ENCODE results near the gene VRK2. TPM values are rescaled to one million over a fixed set of nuclear protein-coding genes. Genes with fewer than 3 reads are reported as not detected.
A peak's percentile ranks its signal among the peaks of the same experiment; 100 is the strongest.

Gene VRK2
- total RNA-seq, 2 donors from 2014 or later = 20.5 to 27.2 TPM

DNA sequence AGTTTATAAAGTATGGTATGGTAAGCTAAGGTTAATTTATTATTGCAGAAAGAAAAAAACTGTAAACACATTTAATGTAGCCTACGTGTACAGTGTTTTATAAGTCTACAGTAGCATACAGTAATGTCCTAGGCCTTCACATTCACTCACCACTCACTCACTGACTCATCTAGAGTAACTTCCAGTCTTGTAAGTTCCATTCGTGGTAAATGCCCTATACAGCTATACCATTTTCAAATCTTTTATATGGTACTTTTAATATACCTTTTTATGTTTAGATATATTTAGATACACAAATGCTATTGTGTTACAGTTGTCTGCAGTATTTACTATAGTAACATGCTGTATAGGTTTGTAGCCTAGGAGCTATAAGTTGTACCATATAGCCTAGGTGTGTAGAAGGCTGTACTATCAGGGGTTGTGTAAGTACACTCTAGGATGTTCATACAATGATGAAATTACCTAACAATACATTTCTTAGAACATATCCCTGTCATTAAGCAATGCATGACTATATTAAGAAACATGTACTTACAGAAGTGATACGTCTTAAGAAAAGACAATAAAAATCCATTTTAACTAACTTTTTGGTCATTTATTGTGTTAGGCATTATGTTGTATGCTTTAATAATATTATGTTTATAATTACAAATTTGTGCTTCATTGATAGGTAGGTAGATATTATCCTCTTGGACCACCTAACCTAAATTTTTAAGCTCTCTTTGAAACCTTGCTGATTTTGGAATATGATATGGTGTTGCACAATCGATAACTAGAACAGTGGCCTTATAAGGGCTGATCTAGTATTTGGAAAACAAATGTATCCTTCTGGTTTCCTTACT is 51.9 kb downstream of the VRK2 start:
- Histone ChIP-seq H3K36me3 (no peaks in the 10 kb centered on the region), H3K27ac (no peak overlapping the region), H3K4me1 (no peaks in the 10 kb centered on the region), H3K4me3 (no peak overlapping the region), H3K27me3 (no peaks in the 10 kb centered on the region), H3K9ac (ENCODE audit: low read depth in 2 of 2, low read length in 2 of 2) (no peak overlapping the region), H3K9me3 (no peaks in the 10 kb centered on the region)
- TF ChIP-seq, protein P1, sequence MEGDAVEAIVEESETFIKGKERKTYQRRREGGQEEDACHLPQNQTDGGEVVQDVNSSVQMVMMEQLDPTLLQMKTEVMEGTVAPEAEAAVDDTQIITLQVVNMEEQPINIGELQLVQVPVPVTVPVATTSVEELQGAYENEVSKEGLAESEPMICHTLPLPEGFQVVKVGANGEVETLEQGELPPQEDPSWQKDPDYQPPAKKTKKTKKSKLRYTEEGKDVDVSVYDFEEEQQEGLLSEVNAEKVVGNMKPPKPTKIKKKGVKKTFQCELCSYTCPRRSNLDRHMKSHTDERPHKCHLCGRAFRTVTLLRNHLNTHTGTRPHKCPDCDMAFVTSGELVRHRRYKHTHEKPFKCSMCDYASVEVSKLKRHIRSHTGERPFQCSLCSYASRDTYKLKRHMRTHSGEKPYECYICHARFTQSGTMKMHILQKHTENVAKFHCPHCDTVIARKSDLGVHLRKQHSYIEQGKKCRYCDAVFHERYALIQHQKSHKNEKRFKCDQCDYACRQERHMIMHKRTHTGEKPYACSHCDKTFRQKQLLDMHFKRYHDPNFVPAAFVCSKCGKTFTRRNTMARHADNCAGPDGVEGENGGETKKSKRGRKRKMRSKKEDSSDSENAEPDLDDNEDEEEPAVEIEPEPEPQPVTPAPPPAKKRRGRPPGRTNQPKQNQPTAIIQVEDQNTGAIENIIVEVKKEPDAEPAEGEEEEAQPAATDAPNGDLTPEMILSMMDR (IDR thresholded peaks at IDR 0.05) = no peak
- intact Hi-C loops (cut with DNase I) = no loop called here
- no peak for DNase-seq

DNA sequence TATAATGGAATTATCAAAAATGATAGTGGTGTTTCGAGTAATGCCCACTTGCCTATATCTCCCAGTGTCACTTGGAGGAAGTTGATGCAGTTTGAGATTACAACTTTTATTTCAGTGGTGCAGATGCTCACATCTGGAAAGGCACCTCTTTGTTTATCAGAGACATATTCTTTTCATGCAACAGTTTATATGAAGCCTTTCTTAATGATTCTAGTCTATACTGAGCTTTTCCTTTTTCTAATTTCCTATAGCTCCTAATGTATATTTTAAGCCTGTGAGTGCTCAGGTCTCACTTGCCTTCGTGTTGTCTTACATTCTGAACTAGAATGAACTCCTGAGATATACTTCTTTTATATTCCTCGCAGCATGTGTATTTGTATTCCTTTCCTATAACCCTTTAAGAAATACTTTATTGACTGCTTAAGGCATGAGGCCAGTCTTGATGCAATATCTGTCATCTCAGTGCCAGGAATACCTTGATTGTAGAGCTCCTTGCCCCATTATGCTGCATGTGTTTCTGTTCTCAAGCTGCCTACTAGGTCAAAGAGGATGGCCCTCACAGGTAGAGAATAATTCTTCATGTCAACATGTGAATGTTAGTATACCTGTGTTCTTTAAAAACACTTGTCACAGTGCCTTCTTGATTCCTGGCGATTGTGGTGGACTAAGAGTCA is 52.6 kb downstream of the VRK2 start:
- TF ChIP-seq, protein P1 (IDR thresholded peaks at IDR 0.05) = no peak
- Histone ChIP-seq H3K4me3 (no peak overlapping the region), H3K27me3 (no peaks in the 10 kb centered on the region), H3K9ac (ENCODE audit: low read depth in 2 of 2, low read length in 2 of 2) (no peak overlapping the region), H3K9me3 (no peaks in the 10 kb centered on the region), H3K36me3 (no peaks in the 10 kb centered on the region), H3K27ac (no peak overlapping the region), H3K4me1 (no peaks in the 10 kb centered on the region)
- intact Hi-C loops (cut with DNase I) = no loop called here
- DNase-seq = no peak

DNA sequence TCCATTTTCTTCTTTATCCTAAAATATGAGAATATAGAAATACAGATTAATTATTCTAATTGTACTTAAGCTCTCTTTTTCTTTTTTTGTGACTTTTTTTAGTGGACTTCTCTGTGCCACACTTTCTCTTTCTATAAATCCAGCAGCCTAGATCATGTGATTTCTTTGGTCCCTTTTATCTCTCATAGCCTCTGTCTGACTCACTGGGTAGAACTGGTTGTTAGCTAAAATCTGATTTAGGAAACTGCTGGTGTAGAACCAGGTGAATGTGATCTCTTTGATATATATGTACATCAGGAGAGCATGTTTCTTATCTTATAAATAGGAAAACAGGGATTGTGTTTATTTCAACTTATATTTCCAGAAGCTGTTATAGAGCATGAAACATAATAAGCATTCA is 54.9 kb downstream of the VRK2 start:
- Histone ChIP-seq H3K36me3 (no peaks in the 10 kb centered on the region), H3K27ac (no peak overlapping the region), H3K27me3 (no peaks in the 10 kb centered on the region), H3K4me3 (no peak overlapping the region), H3K9ac (ENCODE audit: low read depth in 2 of 2, low read length in 2 of 2) (no peak overlapping the region), H3K4me1 (no peaks in the 10 kb centered on the region), H3K9me3 (no peaks in the 10 kb centered on the region)
- DNase-seq = no peak
- TF ChIP-seq, protein P1 (IDR thresholded peaks at IDR 0.05) = no peak
- intact Hi-C loops (cut with DNase I) = no loop called here

DNA sequence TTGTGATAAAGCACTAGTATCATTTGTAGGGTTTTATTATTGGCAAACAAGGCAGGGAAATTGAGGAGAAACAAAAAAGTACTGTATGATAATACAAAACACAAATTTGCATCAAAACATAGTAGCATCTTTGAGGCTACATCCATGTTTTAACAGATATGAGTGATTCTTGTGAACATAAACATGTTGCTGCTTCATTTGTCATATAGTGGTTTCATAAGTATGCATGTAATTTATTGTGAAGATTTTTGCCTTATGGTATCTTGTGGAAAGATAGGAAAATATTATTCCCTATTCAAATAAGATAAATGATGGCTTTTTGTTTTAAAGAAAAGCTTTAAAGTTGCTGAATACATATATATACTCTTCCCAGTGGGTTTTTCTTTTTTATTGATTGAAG is 60.3 kb downstream of the VRK2 start:
- TF ChIP-seq, protein P1 (IDR thresholded peaks at IDR 0.05) = no peak
- Histone ChIP-seq H3K27me3 (no peaks in the 10 kb centered on the region), H3K36me3 (no peaks in the 10 kb centered on the region), H3K4me3 (no peak overlapping the region), H3K4me1 (no peaks in the 10 kb centered on the region), H3K9me3 (no peaks in the 10 kb centered on the region), H3K27ac (no peak overlapping the region), H3K9ac (ENCODE audit: low read depth in 2 of 2, low read length in 2 of 2) (no peak overlapping the region)
- intact Hi-C loops (cut with DNase I) = no loop called here
- DNase-seq = no peak

DNA sequence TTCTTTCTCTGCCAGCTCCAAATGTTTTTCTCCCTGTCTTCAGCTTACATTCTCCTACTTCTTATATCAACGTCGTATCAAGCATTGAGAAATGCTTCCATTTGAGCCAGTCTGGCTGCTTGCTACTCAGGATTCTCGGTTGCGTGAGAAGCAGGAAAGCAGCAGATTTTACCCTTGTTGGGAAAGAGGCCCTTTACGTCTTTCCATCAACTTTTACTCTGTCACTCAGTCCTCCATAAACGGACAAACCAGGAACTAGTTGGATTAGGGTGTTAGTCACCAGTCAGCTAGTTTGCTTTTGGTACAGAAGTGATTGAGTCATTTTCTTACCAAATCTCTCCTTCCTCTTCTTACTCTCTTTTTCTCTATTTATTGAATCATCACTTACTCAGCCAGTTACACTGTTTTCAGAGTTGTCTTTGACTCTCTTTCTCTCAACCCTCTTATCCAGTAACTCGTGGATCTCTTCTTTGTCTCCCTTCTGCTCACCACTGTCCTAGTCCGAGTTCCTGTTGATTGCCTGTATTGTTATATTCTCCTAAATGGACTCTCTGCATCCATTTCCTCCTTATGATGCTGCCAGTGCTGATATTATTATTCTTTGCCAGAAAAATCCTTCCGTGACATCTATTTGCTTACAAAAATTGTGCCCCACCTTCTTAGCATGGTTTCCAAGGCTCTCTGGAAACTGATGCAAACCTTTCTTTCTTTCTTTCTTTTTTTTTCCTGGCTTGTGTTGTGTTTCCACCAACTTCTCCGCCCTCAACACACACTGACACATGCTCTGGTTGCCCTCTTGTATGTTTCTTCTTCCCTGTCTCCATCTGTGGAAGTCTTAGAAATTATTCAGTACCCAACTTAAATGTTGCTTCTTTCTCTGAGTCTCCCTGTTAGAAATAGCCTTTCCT is 61.5 kb downstream of the VRK2 start:
- Histone ChIP-seq H3K36me3 (no peaks in the 10 kb centered on the region), H3K4me3 (no peak overlapping the region), H3K9ac (ENCODE audit: low read depth in 2 of 2, low read length in 2 of 2) (no peak overlapping the region), H3K4me1 (no peaks in the 10 kb centered on the region), H3K27me3 (no peaks in the 10 kb centered on the region), H3K9me3 (no peaks in the 10 kb centered on the region), H3K27ac (peak overlapping the region; percentile 41)
- TF ChIP-seq, protein P1 (IDR thresholded peaks at IDR 0.05) = no peak
- intact Hi-C loops (cut with DNase I) = no loop called here
- no peak for DNase-seq

Data from colonic mucosa (tissue), 4 donors.